Upper lobe of right lung (tissue), 1 donor: ENCODE results near the gene GYPC. TPM values are rescaled to one million over a fixed set of nuclear protein-coding genes. Genes with fewer than 3 reads are reported as not detected.
A peak's percentile ranks its signal among the peaks of the same experiment; 100 is the strongest.

Experiments used
- ATAC-seq: fragments of 200-7000 bp; cut with Tn5 transposase; one replicate; pipeline ENCODE4 v1.9.1; 2020; ENCODE audit warnings: mild to moderate bottlenecking, moderate library complexity
- DNase-seq: peaks from one replicate; pipeline ENCODE4 v3.0.0-alpha.2; 2020
- H3K27ac ChIP-seq: fragments of 200-600 bp; one replicate; pipeline ENCODE4 v1.8.0; 2022
- H3K27me3 ChIP-seq: fragments of 200-600 bp; one replicate; pipeline ENCODE4 v1.8.0; 2022; ENCODE audit warnings: mild to moderate bottlenecking
- H3K36me3 ChIP-seq: fragments of 200-600 bp; one replicate; pipeline ENCODE4 v1.8.0; 2022
- H3K4me1 ChIP-seq: fragments of 200-600 bp; one replicate; pipeline ENCODE4 v1.8.0; 2022
- H3K4me3 ChIP-seq: fragments of 200-600 bp; one replicate; pipeline ENCODE4 v1.8.0; 2022; ENCODE audit warnings: mild to moderate bottlenecking
- H3K9me3 ChIP-seq: fragments of 200-600 bp; one replicate; pipeline ENCODE4 v1.8.0; 2022
- CTCF ChIP-seq: fragments of 200-600 bp; IDR thresholded peaks from one replicate; pipeline ENCODE4 v1.8.0; 2022; ENCODE audit warnings: antibody characterized with exemption
- intact Hi-C: fragments of 100-400 bp; cut with DNase I; formaldehyde crosslinking; loops from one replicate; pipeline ENCODE4 v1.11.0; 2022
- total RNA-seq: library from RNA; stranded (reverse); fragmentation: NEBNext Ultra II Directional; extraction: Animal tissue kit (Norgen Biotek cat#: 25700); gene quantifications from one replicate; pipeline ENCODE4 v1.2.1, GENCODE V29; 2021
- donor health status: DM: no; HTN: yes; CAD: no; lungs with severe emphysema.

GYPC gene
- total RNA-seq, 1 donor from 2014 or later: 76.7 TPM

GRCh38 chr2:126699716-126700581 lies 44.0 kb downstream of the GYPC start:
- intact Hi-C loops: no loop called here
- Histone ChIP-seq H3K4me3 (no peak overlapping the region), H3K9me3 (no peaks in the 10 kb centered on the region), H3K36me3 (peaks cover 19% of the 10 kb centered on the region), H3K27me3 (no peaks in the 10 kb centered on the region), H3K4me1 (peaks cover 19% of the 10 kb centered on the region), H3K27ac (peak overlapping the region; percentile 51)
- no peak for TF ChIP-seq CTCF
- ATAC-seq (no peak), DNase-seq (no peak)

GRCh38 chr2:126700677-126701076 lies 44.7 kb downstream of the GYPC start:
- ATAC-seq (no peak), DNase-seq (no peak)
- H3K4me3 ChIP-seq: no peak overlapping the region
- peaks cover 11% of the 10 kb centered on the region for H3K36me3 ChIP-seq
- intact Hi-C loops: no loop called here
- TF ChIP-seq CTCF: no peak
- H3K4me1 ChIP-seq: peaks cover 19% of the 10 kb centered on the region
- H3K9me3 ChIP-seq: no peaks in the 10 kb centered on the region
- no peaks in the 10 kb centered on the region for H3K27me3 ChIP-seq
- no peak overlapping the region for H3K27ac ChIP-seq

- Histone ChIP-seq H3K27me3 (no peaks in the 10 kb centered on the region), H3K4me1 (peaks cover 19% of the 10 kb centered on the region), H3K9me3 (no peaks in the 10 kb centered on the region), H3K27ac (no peak overlapping the region), H3K4me3 (no peak overlapping the region), H3K36me3 (no peaks in the 10 kb centered on the region)
- intact Hi-C loops: no loop called here
- no peak for DNase-seq
- ATAC-seq: no peak
- no peak for TF ChIP-seq CTCF
These were observed 47.4 kb downstream of the GYPC start for GRCh38 chr2:126703311-126703710.

- Histone ChIP-seq H3K4me3 (no peak overlapping the region), H3K4me1 (peaks cover 19% of the 10 kb centered on the region), H3K9me3 (no peaks in the 10 kb centered on the region), H3K36me3 (no peaks in the 10 kb centered on the region), H3K27me3 (no peaks in the 10 kb centered on the region), H3K27ac (no peak overlapping the region)
- no peak for DNase-seq
- intact Hi-C loops: no loop called here
- TF ChIP-seq CTCF: no peak
- ATAC-seq: no peak
These were observed 48.6 kb downstream of the GYPC start for GRCh38 chr2:126704434-126705160.

- no peak for TF ChIP-seq CTCF
- Histone ChIP-seq H3K27ac (no peak overlapping the region), H3K4me3 (no peak overlapping the region), H3K9me3 (no peaks in the 10 kb centered on the region), H3K36me3 (no peaks in the 10 kb centered on the region), H3K27me3 (no peaks in the 10 kb centered on the region), H3K4me1 (peaks cover 6% of the 10 kb centered on the region)
- DNase-seq (no peak), ATAC-seq (no peak)
- intact Hi-C loops: no loop called here
These were observed 51.2 kb downstream of the GYPC start for GRCh38 chr2:126707191-126707590.
